HG03103 (cell line): ENCODE data around the gene ARL17A.
"Not testable (repeated sequence)": the region's sequence is repeated elsewhere in the genome, so short reads cannot be mapped to it uniquely, and the experiment has no call there.

Source experiments
- ATAC-seq: cut with Tn5 transposase; IDR thresholded peaks from one replicate; pipeline ENCODE4 v1.9.1; 2021; ENCODE audit warnings: low read depth; ENCODE audit not compliant: unreplicated experiment

The ARL17A gene

DNA sequence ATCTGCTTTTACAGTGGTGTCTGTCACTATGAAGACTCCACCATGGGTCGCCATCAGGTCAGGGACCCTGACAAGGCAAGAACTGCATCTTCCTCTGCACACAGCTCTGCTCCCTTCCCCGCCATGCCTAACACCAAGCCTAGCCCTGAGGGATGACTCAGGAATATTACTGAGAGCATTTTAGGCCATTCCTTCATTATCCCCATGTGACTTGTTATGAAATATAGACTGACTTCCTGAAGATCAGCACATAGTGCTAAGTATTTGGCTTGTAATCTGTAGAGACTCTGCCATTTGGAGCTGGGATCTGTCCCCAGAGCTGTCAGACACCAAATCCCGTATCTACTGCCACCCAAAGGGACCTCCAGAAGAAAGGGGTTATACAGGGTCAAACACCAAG is 19.4 kb downstream of the ARL17A start:
- not testable (repeated sequence) for ATAC-seq

DNA sequence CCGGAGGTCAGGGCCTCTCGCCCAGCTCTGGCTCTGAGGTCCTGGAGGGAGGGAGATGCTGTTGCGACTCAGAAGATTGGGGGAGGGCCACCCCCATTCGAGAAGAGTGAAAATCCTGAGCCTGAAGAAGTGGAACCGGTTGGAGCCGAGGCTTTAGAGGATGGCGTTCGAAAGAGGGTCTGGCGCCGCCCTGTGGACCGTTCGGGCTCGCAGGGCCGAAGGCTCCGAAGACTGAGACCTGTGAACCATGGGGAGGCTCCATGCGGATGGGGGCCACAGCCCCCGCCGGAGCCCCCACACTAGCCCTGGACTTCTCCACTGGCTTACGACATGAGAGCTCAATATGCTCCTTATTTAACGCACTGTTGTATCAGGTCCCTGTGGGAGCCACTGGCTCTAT is 20.3 kb downstream of the ARL17A start:
- ATAC-seq, result not testable (repeated sequence)

DNA sequence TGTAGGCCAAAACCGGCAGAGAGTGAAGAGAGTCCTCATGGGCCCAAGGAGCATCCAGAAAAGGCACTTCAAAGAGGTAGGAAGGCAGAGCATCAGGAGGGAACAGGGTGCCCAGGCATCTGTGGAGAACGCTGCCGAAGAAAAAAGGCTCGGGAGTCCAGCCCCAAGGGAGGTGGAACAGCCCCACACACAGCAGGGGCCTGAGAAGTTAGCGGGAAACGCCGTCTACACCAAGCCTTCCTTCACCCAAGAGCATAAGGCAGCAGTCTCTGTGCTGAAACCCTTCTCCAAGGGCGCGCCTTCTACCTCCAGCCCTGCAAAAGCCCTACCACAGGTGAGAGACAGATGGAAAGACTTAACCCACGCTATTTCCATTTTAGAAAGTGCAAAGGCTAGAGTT is 30.9 kb downstream of the ARL17A start:
- not testable (repeated sequence) for ATAC-seq

DNA sequence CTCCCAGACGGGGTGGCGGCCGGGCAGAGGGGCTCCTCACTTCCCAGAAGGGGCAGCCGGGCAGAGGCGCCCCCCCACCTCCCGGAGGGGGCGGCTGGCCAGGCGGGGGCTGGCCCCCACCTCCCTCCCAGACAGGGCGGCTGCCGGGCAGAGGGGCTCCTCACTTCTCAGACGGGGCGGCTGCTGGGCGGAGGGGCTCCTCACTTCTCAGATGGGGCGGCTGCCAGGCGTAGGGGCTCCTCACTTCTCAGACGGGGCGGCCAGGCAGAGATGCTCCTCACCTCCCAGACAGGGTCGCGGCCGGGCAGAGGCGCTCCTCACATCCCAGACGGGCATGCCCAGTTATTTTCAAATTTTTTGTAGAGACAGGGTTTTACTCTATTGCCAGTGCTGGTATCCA is 44.8 kb downstream of the ARL17A start:
- ATAC-seq, result not testable (repeated sequence)

DNA sequence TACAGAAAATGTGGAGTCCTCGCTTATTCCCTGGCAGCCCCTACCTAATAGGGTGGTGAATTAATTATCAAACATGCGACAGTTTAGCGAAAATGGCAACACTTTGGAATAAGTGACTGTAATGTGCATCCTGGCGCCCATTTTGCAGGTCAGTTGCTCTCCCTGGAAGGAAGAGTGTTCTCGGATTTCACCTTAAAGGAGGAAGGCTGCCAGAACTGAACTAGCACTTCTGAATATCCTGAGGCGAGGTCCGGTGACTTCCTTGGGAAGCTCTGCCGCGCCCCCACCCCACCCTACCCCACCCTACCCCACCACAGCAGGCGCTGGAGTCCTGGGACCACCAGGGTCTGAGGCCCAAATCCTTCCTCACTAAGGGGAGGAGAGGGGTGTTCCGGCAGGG is 67.3 kb downstream of the ARL17A start, which contains the start of gene LRRC37A2:
Gene LRRC37A2, plus strand, starts transcription at position 301 of the 400 bp plus-strand sequence. CDS start 245 bp downstream, outside the sequence.
- not testable (repeated sequence) for ATAC-seq

DNA sequence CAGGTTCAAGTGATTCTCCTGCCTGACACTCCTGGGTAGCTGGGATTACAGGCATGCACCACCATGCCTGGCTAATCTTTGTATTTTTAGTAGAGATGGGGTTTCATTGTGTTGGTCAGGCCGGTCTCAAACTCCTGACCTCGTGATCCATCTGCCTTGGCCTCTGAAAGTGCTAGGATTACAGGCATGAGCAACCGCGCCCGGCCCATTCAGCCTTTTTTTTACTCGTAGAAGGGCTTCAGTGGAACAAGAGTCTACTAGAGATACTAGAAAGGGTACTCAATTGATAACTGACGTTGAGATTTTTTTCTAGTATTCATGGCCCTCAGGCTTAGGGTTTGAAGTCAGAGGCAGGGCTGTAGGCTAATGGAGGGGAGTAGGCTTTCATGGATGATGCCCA is 73.6 kb downstream of the ARL17A start:
- not testable (repeated sequence) for ATAC-seq

DNA sequence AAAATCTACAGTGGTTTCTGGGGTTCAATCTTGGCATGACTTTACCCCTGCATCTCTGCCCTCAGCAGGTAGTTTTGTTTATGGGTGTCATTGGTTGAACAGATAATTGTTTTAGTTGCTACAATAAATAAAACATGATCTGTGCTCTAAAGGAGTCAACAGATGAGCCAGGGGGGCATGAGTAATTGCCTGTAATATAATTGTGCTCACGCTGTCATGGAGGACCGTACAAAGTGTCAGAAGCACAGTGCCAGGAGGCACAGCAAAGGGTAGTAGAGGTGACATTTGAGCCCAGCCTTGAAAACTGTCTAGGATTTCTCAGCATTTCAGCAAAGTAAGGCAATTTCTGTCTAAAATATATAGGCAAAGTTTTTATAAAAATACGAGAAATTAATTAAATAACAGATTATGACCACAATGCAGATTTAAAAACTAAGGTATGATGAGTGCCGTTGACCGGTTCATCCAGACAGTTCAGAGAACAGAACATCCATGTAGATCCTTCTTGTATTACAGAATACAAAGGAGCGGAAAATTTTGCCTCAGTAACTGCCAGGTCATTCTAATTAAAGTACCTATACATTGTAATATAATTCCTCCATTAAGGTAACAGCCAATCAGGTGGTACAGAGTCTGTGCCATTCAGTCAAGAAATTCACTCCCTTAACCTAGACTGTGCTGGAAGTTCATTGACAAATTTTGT is 79.9 kb downstream of the ARL17A start:
- not testable (repeated sequence) for ATAC-seq

DNA sequence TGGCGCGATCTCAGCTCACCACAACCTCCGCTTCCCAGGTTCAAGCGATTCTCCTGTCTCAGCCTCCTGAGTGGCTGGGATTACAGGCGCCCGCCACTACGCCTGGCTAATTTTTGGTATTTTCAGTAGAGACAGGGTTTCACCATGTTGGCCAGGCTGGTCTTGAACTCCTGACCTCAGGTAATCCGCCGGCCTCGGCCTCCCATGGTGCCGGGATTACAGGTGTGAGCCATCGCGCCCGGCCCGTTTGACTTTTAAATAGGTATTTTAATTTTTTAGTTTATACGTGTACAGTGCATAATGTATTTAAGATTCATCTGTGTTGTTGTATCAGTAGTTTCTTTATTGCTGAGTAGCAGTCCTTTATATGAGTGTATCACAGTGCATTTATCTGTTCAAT is 87.5 kb downstream of the ARL17A start:
- ATAC-seq, result not testable (repeated sequence)

DNA sequence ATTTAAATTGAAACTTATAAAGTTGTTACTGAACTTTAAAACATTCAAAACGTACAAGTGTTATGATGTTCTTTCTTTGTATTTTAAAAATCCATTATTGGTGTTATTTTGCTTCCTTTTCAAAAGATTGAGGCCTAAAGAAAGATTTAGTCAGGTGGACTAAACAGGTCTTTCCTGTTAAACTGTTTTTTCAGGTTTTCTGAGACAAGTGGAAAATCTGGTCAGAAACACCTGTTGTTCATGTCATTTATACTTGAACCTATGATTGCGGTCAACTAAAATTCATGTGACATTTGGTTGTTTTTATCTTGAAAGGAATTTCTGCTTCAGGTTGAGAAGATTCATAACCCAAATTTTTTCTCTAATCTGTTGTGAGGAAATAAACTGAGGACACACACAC is 98.2 kb downstream of the ARL17A start:
- ATAC-seq, result not testable (repeated sequence)

DNA sequence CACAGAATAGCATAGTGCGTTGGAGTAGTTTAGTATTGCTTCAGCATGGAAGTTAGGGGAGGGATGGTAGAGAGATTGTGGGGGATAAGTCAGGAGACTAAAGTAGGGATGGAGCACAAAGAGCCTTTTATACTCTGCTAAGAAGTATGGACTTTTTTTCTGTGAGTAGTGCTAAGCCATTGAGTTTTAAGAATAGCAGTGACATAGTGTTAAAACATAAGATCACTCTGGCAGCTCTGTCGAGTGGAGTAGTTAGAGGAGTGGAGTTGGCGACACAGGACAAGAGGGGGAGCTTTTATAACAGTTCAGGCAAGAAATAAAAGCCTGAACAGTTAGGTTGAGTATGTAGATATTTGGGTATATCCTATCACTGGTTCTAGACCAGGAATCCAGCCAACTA is 100.7 kb downstream of the ARL17A start:
- ATAC-seq, result not testable (repeated sequence)

DNA sequence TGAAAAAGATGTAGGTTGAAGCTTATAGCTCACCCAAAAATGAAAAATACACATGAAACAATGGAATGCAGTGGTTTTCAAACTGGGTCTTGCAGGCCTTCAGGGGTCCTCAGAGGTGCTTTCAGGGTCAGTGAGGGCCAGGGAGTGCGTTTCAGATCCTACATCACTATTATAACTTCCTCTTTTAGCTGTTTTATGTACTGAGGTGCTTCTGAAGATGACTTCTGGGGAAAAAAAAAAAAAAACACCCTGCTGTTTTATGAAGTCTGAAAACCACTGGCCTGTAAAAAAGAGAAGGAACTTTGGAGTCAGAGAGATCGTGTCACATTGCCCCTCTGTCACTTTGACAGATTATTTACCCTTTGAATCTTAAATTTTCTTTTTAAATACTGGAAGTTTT is 103.9 kb downstream of the ARL17A start:
- ATAC-seq, result not testable (repeated sequence)

DNA sequence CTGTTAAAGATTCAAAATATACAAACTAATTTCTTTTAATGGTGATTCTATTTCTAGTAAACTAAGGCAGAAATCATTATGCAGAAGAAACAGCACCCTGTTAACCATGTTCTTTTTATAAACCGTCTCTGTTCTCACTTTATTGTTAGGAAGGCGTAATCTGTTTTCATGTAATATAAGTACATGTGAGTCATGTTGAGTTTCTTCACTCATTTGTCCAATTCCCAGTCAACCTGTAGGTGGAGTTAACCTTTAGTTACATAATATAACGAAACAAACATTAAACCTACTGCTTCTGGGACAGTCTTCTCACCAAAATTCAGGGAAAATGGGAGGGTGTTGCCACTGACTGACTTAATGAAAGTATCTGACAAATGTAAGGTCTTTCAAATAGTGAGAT is 105.0 kb downstream of the ARL17A start:
- not testable (repeated sequence) for ATAC-seq

DNA sequence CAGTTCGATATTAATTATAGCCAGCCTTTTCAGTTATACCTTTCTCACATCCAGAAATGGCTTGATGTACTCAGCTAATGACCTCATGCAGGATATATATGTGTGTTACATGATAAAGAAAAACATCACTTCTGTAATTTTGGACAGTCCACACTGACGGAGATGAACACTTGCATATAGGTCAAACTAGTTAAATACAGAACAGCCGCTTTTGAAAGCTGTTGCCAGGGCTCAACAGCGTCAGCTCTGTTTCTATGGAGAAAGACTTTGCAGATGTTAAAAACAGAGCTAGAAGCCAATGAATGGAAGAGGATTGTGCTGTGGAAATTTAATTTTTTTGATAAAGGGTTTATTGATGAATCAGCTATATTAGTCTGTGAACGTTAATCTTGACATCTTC is 111.9 kb downstream of the ARL17A start:
- not testable (repeated sequence) for ATAC-seq
